ENCODE measurements around the gene ALDH1B1.

- no peak for TF ChIP-seq CTCF (IDR thresholded peaks at IDR 0.05)
- TF ChIP-seq POLR2A (IDR thresholded peaks at IDR 0.05) = no peak
These were observed 2.1 kb upstream of the ALDH1B1 start for GRCh38 chr9:38390442-38390841.

Data from breast epithelium (tissue), 3 donors.